HG03565 (cell line): ENCODE results near the gene HOXB7.

ENCODE experiments used
- ATAC-seq: cut with Tn5 transposase; IDR thresholded peaks from one replicate; pipeline ENCODE4 v1.9.1; 2021; ENCODE audit warnings: mild to moderate bottlenecking, moderate library complexity; ENCODE audit not compliant: unreplicated experiment

HOXB7 gene

GRCh38 chr17:48624544-48625494, 14.0 kb upstream of the HOXB7 start:
- ATAC-seq, result no peak

- no peak for ATAC-seq
Observed at GRCh38 chr17:48624118-48624517, 13.3 kb upstream of the HOXB7 start.

- ATAC-seq, result no peak
Observed at GRCh38 chr17:48623583-48623982, 12.8 kb upstream of the HOXB7 start.

GRCh38 chr17:48622857-48623256, 12.0 kb upstream of the HOXB7 start:
- no peak for ATAC-seq

DNA sequence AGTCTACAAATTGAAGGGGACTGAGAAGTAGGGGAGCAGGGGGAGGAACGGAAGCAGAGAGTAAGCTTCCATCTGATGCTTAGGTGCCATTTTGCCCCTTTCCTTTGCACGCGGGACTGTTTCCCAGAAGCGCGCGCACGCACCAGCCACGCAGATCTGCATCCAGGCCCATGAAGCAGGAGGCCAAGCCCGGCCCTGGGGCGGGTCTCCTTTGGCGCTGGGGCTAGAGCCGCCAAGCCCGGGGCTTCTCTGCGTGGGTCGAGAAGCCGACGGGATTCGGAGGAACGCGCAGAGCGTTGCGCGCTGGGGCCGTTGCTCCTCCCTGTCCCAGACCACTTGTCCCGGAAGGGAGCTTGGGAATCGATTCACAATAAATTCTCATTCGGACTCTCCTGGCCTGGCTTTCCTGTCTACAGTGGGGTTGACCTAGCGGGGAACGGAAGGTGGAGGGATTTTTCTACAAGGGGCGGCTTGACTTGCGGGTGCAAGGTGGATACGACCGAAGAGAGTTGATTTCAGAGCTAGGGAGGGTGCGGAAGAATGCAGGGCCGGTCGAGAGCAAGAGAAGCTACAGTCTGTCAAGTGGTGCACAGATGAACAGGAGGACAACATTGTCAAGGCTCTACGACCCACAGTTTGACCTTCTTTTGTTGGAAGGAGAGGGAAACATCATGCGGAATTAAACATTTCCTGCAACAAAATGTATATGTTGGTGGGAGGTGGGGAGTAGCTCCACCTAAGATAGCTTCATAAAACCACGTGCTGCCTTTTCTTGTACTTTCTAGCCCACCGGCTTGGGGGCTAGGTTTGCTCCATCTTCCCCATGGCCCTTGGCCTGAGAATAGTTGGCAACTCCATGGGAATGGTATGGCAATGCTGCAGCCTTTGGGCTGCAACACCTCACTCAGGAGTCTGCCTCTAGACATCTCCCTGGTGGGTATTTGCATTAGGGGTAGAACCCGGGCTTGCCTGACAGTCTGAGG, 10.9 kb upstream of the HOXB7 start:
- ATAC-seq, result no peak

DNA sequence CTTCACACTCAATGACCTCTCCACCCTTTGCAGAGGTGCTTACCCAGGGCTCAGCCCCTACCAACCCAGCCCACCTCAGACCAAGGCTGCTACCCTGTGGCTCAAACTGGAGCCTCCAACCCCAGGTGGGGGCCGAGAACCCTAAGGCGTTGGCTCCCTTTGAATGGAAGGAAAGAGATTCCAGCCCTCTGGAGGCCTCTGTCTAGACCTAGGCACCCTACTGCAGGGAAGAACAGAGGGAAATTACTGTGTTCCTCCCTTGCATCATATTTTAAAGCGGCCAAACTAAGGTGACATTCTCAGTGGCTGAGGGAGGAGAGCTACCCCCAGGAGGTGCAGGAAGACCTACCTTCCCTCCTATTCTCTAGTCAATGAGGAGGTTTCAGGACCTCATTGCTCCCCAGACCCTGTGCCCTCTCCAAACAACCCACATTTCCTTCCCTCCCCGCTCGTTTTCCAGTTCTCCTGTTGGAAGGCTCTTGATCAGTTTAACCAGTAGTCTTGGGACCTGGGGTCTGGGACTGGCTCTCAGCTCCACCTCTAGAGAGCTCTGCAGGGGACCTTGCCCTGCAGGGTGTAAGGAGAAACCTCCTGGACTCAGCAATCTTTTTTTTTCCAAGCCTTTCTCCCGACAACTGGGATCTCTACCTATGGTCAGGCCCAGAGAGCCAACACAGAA, 9.8 kb upstream of the HOXB7 start:
- no peak for ATAC-seq

DNA sequence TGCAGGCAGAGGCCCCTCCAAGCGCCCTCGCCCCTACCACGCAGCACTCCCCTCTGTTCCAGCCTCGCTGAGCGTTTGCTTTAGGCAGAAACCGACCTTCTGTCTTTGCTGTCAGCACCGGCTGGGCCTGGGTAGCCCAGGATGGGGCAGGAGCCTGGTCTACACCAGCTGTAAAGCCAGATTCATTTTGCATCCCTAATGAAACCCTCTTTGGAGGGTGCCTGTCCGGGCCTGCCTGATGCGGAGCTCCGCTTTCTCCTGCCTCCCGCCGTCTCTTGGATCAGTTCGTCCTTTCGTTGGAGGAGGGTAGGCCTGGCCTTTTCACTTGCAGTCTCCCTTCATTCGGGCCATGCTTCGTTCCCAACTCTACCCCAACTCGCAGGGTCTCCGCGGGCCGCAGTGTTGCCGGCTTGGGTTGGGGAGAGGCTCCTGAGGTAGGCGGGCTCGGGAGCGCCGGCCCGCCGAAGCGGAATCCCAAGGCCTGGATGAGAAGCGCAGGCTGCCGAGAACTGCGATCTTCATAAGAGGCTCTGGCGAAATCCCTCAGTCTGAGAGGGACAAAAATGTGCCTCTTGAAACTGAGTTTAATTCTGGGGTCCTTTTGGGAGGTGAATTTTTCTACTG, 9.1 kb upstream of the HOXB7 start:
- ATAC-seq, result no peak

DNA sequence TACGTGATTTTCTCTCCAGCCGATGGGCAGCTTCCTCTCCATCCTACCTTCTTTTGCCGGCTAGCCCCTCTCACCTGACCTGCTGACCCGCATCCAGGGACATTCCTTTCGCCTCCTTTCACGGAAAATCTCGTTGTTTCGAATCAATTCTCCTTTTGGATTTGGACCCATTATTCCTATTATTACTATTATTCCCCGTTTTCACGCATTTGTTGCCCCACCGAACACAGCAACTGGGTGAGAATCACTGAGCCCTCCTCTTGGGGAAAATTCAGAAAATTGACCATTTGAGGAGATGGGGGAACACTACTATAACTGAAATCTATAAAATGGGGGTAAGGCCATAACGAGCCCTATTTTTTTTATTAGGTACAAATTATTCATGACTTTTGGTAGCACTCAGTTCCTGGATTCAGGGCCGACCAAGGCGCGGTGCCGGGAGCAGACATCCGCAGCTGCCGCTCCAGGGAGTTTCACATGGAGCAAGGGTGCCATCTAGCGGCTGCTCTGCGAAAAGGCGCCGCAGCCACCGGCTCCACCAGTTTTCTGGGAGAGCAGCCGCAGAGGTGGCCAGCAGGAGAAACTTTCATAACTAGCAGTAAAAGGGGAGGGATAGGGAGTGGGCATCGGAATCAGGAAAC, 7.6 kb upstream of the HOXB7 start:
- ATAC-seq, result no peak

DNA sequence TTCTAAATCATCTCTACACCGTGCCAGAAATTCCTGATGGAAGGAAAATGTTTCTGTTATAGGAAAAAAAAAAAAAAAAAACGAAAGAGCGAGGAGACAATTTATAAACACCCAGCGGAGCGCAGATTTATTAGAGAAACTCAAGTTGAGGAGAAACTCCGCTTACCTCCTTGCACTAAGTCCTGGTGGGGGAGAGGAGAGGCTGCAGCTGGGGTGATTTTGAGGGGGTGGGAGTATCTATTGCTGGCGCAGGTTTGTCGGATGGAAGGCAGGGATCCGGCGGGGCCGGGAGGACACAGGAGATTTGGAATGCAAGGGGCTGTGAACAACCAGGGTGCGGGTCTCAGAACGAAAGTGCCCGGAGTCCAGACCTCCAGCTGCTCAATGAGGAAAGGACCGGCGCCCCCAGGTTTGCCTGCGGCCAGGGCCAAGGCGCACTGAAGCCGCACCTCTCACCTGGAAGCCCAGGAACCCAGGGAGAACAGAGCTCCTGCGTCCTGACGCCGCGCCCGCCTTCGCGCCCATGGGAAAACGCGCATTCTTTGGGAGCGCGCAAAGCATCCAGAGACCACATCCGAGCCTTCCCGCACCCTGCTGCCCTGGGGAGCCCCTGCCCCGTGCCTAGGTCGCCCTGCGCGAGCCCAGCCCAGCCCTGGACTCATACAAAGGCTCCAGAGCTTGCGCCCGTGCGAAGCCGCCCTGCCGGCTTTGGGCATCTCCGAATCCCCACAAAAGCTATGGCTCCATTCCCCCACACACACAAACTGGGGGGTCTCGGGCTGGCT, 6.8 kb upstream of the HOXB7 start:
- ATAC-seq, result no peak

GRCh38 chr17:48616717-48617470, 6.1 kb upstream of the HOXB7 start:
- no peak for ATAC-seq

- no peak for ATAC-seq
Observed at GRCh38 chr17:48615963-48616716, 5.3 kb upstream of the HOXB7 start.

DNA sequence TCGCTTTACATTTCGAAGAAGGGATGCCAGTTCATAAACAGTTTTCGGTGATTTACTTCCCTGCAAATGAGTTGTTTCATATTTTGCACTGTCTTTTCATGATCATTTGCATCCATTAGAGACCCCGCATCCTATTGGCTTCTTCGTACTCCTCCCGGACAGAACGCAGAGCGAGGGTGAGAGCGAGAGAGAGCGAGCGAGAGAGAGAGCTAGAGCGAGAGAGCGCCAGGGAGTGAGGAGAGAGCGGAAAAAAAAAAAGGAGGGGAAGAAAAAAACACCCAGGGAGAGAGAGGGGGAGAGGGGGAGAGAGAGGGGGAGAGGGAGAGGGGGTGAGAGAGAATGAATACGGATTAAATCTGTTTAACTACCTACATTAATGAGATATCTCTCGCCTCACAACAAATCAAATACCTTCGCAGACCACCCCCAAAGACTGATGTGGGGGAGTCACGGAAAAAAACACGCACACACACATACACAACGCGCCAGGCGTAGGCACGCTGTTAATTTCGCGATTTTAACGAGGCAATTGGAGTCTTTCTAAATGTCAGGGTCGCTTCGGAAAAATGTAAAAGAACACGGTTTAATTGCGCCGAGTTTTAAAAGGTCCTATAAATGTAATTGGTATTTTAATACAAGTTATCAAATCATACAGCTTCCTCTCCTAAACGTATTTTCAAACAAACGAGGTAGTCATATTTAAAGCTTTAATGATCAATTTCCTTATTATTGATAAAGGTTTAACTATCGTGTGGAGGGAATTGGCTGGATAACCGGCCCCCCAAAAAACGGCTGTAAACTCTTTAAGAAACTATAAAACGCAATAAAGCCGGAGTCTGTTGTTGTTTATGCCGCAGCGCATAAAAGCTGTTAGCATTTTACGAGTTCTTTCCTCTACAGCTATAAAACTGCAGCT, 4.5 kb upstream of the HOXB7 start, which contains the start of gene HOXB8:
Gene HOXB8 (minus strand): TSS at position 246 of the 916 bp plus-strand sequence. CDS start 588 bp downstream, outside the sequence.
- ATAC-seq, result no peak

- no peak for ATAC-seq
Observed at GRCh38 chr17:48613862-48614694, 3.3 kb upstream of the HOXB7 start.

GRCh38 chr17:48612854-48613691, 2.3 kb upstream of the HOXB7 start:
- ATAC-seq, result no peak

- ATAC-seq, result no peak
Observed at GRCh38 chr17:48612456-48612853, 1.6 kb upstream of the HOXB7 start.
